GM21447 (cell line): ENCODE results near the gene PLA2G15.
A peak's percentile ranks its signal among the peaks of the same experiment; 100 is the strongest.

Experiments
- ATAC-seq: cut with Tn5 transposase; IDR thresholded peaks from one replicate; pipeline ENCODE4 v1.9.1; 2021; ENCODE audit not compliant: unreplicated experiment

PLA2G15 gene

DNA sequence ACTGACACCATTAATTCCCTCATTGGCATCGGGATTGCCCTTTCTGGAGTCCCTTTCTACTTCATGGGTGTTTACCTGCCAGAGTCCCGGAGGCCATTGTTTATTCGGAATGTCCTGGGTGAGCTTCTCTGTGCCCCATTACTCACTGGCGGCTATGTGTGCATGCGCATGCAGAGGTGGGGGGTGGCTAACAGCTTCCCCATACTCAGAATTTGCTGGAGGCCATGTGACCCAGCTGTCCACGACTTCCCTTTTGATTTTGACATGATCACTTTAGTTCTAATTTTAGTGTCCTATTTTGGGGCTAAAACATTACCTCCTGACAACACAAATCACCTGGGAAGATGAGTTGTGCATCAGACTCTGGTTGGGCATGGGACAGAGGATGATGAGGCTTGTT, 51.5 kb downstream of the PLA2G15 start:
- ATAC-seq = no peak

DNA sequence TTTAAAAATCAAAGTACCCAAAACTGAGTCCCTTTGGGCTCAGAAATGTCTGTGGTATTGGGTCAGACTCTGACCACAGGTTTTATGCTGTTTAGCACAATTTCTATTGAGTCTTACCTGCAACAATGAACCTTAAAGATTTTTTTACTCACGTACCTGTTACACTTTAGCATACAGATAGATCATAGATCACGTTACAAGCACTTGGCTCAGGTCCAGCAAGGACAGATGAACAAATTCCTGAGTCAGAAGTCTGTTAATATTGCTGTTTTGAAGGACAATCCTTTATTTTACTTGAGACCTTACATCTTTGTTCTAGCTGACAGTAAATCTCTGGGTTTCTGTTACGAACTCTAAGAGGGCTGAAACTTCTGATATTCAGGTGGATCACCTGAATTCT, 52.7 kb downstream of the PLA2G15 start:
- no peak for ATAC-seq

DNA sequence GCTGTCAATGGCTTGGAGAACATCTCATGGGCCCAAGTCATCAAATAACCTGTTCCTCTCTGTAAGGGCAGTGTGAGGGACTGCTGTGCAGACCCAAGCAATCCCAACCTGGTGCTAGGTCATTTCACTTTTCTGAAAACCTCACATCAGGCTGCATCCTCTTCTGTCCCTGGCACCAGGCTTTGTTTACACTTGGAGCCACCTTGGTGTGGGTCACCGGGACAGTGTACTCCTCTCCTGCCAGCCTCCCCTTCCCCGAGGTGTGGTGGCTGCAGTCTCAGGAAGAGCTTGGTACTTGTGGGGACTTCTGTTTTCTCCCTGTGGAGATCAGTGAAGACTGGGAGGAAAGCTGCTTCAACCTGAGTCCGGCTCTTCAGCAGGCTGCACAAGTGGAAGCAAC, 53.1 kb downstream of the PLA2G15 start:
- no peak for ATAC-seq

DNA sequence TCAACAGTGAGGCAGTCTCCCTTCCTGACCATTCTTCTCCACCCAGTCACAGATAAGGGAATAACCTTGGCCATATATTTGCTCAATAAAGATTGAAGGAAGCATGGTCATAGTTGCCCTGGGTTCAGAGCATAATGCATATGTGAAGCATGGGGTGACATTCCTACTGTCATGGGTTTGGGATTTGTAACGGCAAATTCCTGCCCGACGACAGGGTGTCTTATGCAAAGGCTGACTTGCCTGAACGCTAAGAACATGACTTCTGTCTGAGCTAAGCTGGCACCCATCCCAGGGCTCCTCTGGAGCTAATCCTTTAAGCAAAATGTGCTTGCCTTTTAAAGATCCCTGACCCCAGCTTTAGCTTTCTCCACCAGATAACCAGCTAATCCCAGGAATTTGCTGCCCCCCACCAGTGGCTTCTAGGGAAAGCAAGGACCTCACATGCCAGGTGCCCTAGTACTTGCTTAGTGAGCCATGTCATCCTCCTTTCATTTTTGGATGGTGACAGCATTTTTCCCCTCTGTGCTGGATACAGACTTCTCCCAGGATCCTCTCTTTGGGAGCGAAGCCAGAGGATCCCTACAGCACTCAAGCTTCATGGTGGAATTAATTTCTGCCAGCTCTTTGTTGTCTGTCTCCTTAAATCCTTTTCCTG, 53.9 kb downstream of the PLA2G15 start:
- ATAC-seq = no peak

DNA sequence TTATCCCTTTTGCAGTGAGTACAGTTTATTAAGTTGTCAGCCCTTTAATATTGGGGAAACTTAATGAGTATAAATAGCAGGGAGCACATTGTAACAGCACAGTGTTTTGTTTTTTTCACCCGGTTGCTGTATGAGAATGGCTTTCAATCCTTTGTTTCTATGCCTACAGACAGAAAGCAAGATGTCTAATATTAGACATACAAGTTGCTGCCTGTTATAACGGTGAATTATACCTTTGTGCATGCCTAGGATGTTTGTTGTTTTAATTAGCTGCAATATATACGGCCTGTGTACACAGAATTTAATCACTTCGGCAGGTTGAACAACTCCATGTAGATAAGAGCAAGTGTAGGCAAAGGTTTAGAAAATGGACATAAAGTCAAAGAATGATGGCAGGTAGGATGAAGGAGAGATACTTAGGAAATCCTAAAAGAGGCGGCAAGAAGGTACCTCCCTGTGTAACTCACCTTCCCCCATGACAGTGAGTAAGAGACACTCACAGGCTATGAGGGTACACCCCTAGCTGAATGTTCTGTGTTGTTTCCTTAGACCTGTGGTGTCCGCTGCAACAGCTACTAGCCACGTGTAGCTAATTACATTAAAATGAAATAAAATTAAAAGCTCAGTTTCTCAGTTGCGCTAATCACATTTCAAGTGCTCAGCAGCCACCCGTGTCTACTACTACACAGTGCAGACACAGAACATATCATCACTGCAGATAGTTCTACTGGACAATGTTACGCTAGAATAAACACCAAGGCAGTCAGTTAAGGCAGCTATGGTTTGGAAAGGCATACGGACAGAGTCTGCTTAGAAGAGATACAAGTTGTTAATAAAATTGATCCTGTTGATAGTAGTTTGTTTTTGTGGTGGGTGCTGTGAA, 54.6 kb downstream of the PLA2G15 start:
- ATAC-seq = no peak

DNA sequence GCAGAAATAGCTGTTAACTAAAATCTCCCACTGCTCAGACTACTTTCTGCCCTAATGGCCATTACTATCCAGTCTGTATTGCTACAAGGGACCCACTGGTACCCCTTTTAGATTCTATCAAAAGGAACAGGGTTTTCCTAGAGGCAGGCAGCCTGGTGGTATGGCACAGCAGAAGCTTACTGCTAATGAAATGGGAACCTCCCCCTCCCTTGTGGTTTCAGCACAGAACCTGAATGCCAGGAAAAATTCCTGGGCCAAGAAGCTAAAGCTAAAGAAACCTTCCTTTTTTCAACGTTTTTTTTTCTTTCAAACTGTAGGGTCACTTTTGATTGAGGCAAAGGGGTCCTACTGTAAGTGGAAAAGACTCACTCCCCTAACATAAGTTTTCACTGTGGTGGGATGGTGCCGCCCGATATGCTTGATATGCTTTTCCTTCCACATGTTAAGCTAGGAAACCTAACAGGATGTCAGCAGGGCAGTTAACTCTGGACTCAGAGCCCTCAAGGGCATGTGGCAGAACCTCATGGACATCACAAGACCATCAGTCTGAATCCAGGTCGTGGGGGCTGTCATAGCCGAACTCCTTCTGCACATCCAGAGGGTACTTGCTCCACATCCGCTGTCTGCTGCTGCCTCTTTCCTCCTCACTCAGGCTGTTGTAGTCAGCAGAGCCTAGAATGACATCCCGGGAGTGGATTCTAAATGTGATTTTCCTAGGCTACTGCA, 55.7 kb downstream of the PLA2G15 start:
- ATAC-seq = no peak

DNA sequence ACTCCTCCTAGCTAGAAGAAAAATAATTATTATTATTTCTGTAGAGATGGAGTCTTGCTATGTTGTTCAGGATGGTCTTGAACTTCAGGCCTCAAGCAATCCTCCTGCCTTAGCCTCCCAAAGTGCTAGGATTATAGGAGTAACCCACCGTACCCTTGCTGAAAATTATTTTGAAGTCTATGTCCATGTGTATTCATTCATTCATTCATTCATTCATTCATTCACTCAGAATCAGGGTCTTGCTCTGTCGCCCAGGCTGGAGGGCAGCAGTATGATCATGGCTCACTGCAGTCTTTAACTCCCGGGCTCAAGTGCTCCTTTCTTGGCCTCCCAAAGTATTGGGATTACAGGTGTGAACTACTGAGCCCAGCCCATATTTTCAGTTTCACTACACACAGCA, 61.5 kb downstream of the PLA2G15 start:
- no peak for ATAC-seq

DNA sequence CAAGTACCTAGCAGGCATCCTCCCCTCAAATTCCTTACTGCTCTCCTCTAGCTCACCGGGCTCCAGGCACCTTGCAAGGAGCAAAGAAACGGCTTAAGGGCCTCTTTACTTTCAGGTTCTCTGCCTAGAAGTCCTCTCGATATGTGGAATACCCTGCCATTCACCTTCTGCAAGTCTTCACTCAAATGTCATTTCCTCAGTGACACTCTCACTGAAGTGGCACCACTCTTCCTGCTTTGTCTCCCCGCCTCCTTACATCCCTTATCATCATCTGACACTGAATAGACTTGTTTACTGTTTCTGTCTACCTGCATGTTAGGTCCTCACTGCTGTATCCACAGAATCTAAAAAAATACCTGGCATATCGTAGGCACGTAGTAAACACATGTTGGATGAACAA, 64.6 kb downstream of the PLA2G15 start:
- ATAC-seq = no peak

DNA sequence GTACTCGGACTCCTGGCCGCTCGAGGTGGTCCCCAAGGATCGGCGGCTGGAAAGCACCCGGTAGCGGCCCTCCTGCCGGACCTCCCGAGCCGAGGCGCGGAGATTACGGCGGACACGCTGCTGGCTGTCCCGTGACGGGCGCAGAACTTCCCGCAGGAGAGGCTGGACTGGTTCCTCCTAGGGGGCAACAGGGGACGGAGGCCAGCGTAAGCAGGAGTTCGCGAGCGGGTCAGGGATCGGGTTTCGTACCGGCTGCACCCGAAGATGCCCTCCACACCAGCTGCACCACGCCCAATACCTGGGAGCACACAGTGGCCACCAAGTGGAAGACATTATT, 65.2 kb downstream of the PLA2G15 start:
- peak; percentile 28 for ATAC-seq
